GM12878 (cell line): ENCODE data around the gene LYL1. TPM values are rescaled to one million over a fixed set of nuclear protein-coding genes. Genes with fewer than 3 reads are reported as not detected.

Experiments used
- ATAC-seq: fragments of 200-7000 bp; cut with Tn5 transposase; 3 replicates; pipeline ENCODE4 v1.9.1; 2020; ENCODE audit warnings: mild to moderate bottlenecking, moderate library complexity
- BruUV-seq: library from RNA; stranded (reverse); fragments of 400-500 nt; replicated peaks from 2 replicates; lab custom pipeline; 2021; lab: Mats Ljungman, UMichigan
- CTCF ChIA-PET: fragments of 300-600 bp; sonication (Branson Sonifier 250); formaldehyde crosslinking; extraction: SDS; loops from one replicate; lab custom pipeline; 2021; ENCODE audit warnings: inconsistent platforms; lab: Yijun Ruan, JAX
- POLR2A ChIA-PET: fragments of 350-600 bp; formaldehyde crosslinking; extraction: SDS; loops from one replicate; lab custom pipeline; 2021; ENCODE audit warnings: inconsistent platforms; lab: Charles Lee
- RAD21 ChIA-PET: fragments of 300-600 bp; sonication (Branson Sonifier 250); formaldehyde crosslinking; loops from one replicate; lab custom pipeline; 2023; ENCODE audit warnings: antibody characterized with exemption; ENCODE audit not compliant: unreplicated experiment; lab: Charles Lee
- SMC1A ChIA-PET: fragments of 300-600 bp; sonication (Branson Sonifier 250); formaldehyde crosslinking; loops from one replicate; lab custom pipeline; 2023; ENCODE audit not compliant: unreplicated experiment, uncharacterized antibody; lab: Charles Lee
- DNase-seq: peaks from one replicate; pipeline ENCODE4 v3.0.0-alpha.2; 2011; ENCODE audit warnings: low read depth, low spot score
- FAIRE-seq: peaks from 3 replicates; lab custom pipeline; 2011; peaks lifted over from hg19 to GRCh38; lab: Jason Lieb, UNC
- H2AFZ ChIP-seq: 2 replicates; pipeline ENCODE4 v1.6.0; 2011; ENCODE audit warnings: low read depth, low read length, control low read depth; ENCODE audit not compliant: control insufficient read depth
- H3K27ac ChIP-seq: 2 replicates; pipeline ENCODE4 v1.5.1; 2011; ENCODE audit warnings: control low read depth; ENCODE audit not compliant: control insufficient read depth, insufficient read depth
- H3K27me3 ChIP-seq, 2 experiments: replicated peaks in 1 of 2; 2 replicates each; pipeline versions ENCODE4 v1.6.0 to v1.6.1; 2011; ENCODE audit warnings: low read length in 1 of 2; ENCODE audit not compliant: control insufficient read depth in 2 of 2, insufficient read depth in 2 of 2
- H3K36me3 ChIP-seq, 2 experiments: 2 replicates each; pipeline ENCODE4 v1.5.1; 2011; ENCODE audit warnings: low read length in 1 of 2; ENCODE audit not compliant: control insufficient read depth in 2 of 2, insufficient read depth in 2 of 2
- H3K4me1 ChIP-seq: 2 replicates; pipeline ENCODE4 v1.6.1; 2011; ENCODE audit warnings: mild to moderate bottlenecking, low read length, moderate library complexity, mixed read lengths; ENCODE audit not compliant: control insufficient read depth, insufficient read depth
- H3K4me2 ChIP-seq: 2 replicates; pipeline ENCODE4 v1.6.0; 2011; ENCODE audit warnings: control low read depth; ENCODE audit not compliant: control insufficient read depth, insufficient read depth
- H3K4me3 ChIP-seq: fragments of 200-600 bp; sonication (generic); 2 replicates; pipeline ENCODE4 v1.5.1; 2016
- H3K79me2 ChIP-seq: 2 replicates; pipeline ENCODE4 v1.6.0; 2011; ENCODE audit warnings: low read length; ENCODE audit not compliant: control insufficient read depth, insufficient read depth
- H3K9ac ChIP-seq: 2 replicates; pipeline ENCODE4 v1.8.0; 2011; ENCODE audit warnings: low read length, control low read depth, mixed read lengths; ENCODE audit not compliant: control insufficient read depth, insufficient read depth
- H3K9me3 ChIP-seq: replicated peaks from 3 replicates; pipeline ENCODE4 v1.5.1; 2011; ENCODE audit warnings: mild to moderate bottlenecking, low read length; ENCODE audit not compliant: control insufficient read depth, insufficient read depth
- H4K20me1 ChIP-seq: 2 replicates; pipeline ENCODE4 v1.6.0; 2011; ENCODE audit not compliant: control insufficient read depth, insufficient read depth
- BHLHE40 ChIP-seq, 2 experiments: fragments of 450-650 bp in 1 of 2; IDR thresholded peaks; 2 replicates each; pipeline ENCODE4 v1.6.1; 2011 to 2017; ENCODE audit warnings: low read depth in 2 of 2, borderline replicate concordance in 1 of 2, improper control_type of control experiment in 1 of 2, low read length in 1 of 2, mild to moderate bottlenecking in 1 of 2
- CHD2 ChIP-seq: IDR thresholded peaks from 2 replicates; pipeline ENCODE4 v1.6.1; 2011; ENCODE audit warnings: low read depth, low read length, improper control_type of control experiment, borderline replicate concordance
- MEF2A ChIP-seq: IDR thresholded peaks from 2 replicates; pipeline ENCODE4 v1.6.1; 2011; ENCODE audit warnings: low read depth, mild to moderate bottlenecking, low read length, moderate library complexity; ENCODE audit not compliant: insufficient read depth
- RAD51 ChIP-seq: fragments of 450-650 bp; IDR thresholded peaks from 2 replicates; pipeline ENCODE4 v1.6.1; 2016; ENCODE audit warnings: moderate library complexity, mild to moderate bottlenecking, inconsistent platforms
- STAT3 ChIP-seq: IDR thresholded peaks from 2 replicates; pipeline ENCODE4 v1.6.1; 2011; ENCODE audit warnings: low read depth, low read length, improper control_type of control experiment
- TARDBP ChIP-seq: IDR thresholded peaks from 2 replicates; pipeline ENCODE4 v1.6.1; 2016; ENCODE audit warnings: borderline replicate concordance
- YY1 ChIP-seq: IDR thresholded peaks from 2 replicates; pipeline ENCODE4 v1.6.1; 2011; ENCODE audit warnings: low read depth, mild to moderate bottlenecking, low read length
- ZNF622 ChIP-seq: fragments of 450-650 bp; IDR thresholded peaks from 2 replicates; pipeline ENCODE4 v1.6.1; 2017; ENCODE audit warnings: mild to moderate bottlenecking, inconsistent platforms
- WGBS: methylation state at CpG from one replicate; pipeline ENCODE4 v1.1.6; 2016; ENCODE audit warnings: low lambda C conversion rate; ENCODE audit not compliant: insufficient replicate concordance, insufficient coverage; ENCODE audit errors: missing lambda C conversion rate; 5-methylcytosine and 5-hydroxymethylcytosine counted together
- in situ Hi-C: fragments of 300-500 bp; cut with MboI; formaldehyde crosslinking; loops from 9 replicates; pipeline ENCODE4 v1.14.3; 2018; ENCODE audit warnings: mixed read lengths
- intact Hi-C: fragments of 100-400 bp; cut with micrococcal nuclease; formaldehyde crosslinking; loops from one replicate; pipeline ENCODE4 v1.14.2; 2022; ENCODE audit not compliant: unreplicated experiment
- polyA plus RNA-seq, 11 experiments: library from polyadenylated mRNA; depleted of rRNA in 4 of 11; unstranded in 6 of 11; stranded (reverse) in 5 of 11; fragments of >200 nt; fragmentation: Nextera tagmentation in 4 of 11; fragmentation: Illumina TruSeq in 1 of 11; extraction: Ambion mirVana in 4 of 11; extraction: Trizol in 1 of 11; gene quantifications; 1 replicate in 1 of 11; 2 replicates in 10 of 11; pipeline versions ENCODE4 v1.2.1 to v1.2.3, GENCODE V29; 2011 to 2016; ENCODE audit warnings: inconsistent platforms in 2 of 11, missing spikeins in 2 of 11, low read depth in 1 of 11
- total RNA-seq, 4 experiments: library from RNA; depleted of rRNA in 3 of 4; stranded (reverse); fragments of >200 nt in 3 of 4; fragmentation: Illumina TruSeq in 1 of 4; extraction: Trizol in 1 of 4; gene quantifications; 2 replicates each; pipeline versions ENCODE4 v1.2.1 to v1.2.3, GENCODE V29; 2013 to 2021
- TF ChIP-seq, protein P1 (sequence below): IDR thresholded peaks from 2 replicates; pipeline ENCODE4 v1.6.1; 2012; ENCODE audit warnings: low read length, inconsistent platforms
- TF ChIP-seq, protein P2 (sequence below): fragments of 450-650 bp; IDR thresholded peaks from 2 replicates; pipeline ENCODE4 v1.6.1; 2017; ENCODE audit warnings: antibody characterized with exemption, mild to moderate bottlenecking, moderate library complexity

The LYL1 gene
- total and polyA plus RNA-seq, 10 of the 15 experiments (the other 5 are each of a cell fraction or from before 2014, with no cell fraction given), result 0.10 to 34.8 (median 4.4) TPM

DNA sequence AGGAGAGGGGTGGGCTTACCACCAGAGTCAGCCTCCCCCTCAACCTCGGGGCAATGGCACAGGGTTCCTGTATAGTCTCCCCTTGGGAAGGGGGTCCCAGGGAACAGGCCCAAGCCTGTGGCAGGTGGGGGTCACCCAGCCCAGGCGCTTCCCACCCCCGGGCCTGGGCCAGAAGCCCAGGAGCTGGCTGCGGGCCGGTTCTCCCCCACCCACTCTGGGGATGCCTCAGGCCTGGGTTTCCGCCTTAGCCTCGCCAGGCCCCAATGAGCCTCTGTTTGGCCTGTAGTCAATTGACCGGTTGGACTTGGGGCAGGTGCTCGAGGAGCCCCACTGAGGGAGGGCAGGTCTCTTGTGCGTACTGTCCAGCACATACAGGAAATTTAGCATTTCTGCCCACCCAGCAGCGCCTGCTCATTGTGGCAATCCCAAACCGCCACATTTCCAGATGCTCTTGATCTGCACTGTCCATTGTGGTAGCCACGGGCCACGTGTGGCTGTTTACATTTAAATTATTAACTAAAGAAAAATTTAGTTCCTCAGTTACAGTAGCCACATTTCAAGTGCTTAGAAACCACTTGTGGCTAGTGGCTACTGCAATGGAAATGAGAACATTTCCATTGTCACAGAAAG is 9.9 kb downstream of the LYL1 start:
- H3K27me3 ChIP-seq, result peaks cover 0 to 5% of the 10 kb centered on the region in 2 experiments; a peak in 2 of 4 replicates
- in situ Hi-C loops (loop anchor here (5.0 to 10.0 kb wide), 2 partner anchors 115 to 208 kb away; partner anchors contain the start of genes DNASE2 and KLF1), intact Hi-C loops (loop anchor here (2.0 to 10.0 kb wide), 2 partner anchors 58 to 114 kb away; no protein-coding TSS in a partner anchor)
- ChIA-PET CTCF (interaction anchor here (0.7 to 8.0 kb wide), 9 partner anchors 12 to 202 kb away, joined by 4 to 145 read pairs (median 13); partner anchors contain the start of gene GCDH), POLR2A (interaction anchor here (0.5 kb wide), 1 partner anchor 69 kb away, joined by 4 read pairs; no protein-coding TSS in a partner anchor), SMC1A (interaction anchor here (0.9 to 4.3 kb wide), 4 partner anchors 19 to 128 kb away, joined by 3 to 48 read pairs (median 14); no protein-coding TSS in a partner anchor), RAD21 (interaction anchor here (4.5 to 5.3 kb wide), 2 partner anchors 32 to 115 kb away, joined by 41 to 81 read pairs; no protein-coding TSS in a partner anchor)
- H3K4me2 ChIP-seq, result no peak overlapping the region
- ATAC-seq (no peak), FAIRE-seq (no peak), DNase-seq (no peak)
- no peaks in the 10 kb centered on the region for H3K36me3 ChIP-seq
- no peak overlapping the region for H3K4me3 ChIP-seq
- H3K27ac ChIP-seq, result no peak overlapping the region
- H3K9me3 ChIP-seq, result no peaks in the 10 kb centered on the region
- no peaks in the 10 kb centered on the region for H4K20me1 ChIP-seq
- no peaks in the 10 kb centered on the region for H3K79me2 ChIP-seq
- no TSS peak for BruUV-seq
- no peak overlapping the region for H3K9ac ChIP-seq
- H2AFZ ChIP-seq, result no peak overlapping the region
- TF ChIP-seq BHLHE40 (IDR thresholded peaks at IDR 0.05; ENCODE audit: borderline replicate concordance in 1 of 2, low read depth in 2 of 2, low read length in 1 of 2) (peak in 1 of 2 experiments; percentile 22; a peak in 1 of 4 replicates), RAD51 (peak; percentile 38; the same call in 1 of the 2 replicates), TARDBP (no peak), ZNF622 (no peak)
- peaks cover 17% of the 10 kb centered on the region for H3K4me1 ChIP-seq
- WGBS, result 38% methylated on average over 14 of the region's 14 CpGs

DNA sequence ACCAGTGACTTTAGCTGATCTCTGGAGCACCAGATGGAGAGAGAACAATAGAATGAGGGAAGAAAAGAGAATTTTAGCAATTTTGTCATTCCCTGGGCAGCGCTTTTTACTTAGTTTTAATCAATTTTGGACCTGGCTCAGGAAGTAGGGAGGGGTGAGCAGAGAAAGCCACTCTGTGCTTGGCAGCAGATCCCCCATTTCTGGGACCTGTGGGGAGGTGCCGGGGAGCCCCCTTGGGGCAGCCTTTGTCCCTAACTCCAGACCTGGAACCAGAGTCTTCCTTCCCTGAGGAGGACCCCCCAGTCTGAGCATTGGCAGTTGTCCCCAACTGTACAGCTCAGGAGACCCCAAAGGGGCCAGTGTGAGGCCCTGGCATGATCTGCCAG is 10.5 kb downstream of the LYL1 start:
- Histone ChIP-seq H3K4me2 (no peak overlapping the region), H3K36me3 (no peaks in the 10 kb centered on the region), H3K9ac (no peak overlapping the region), H3K27me3 (peaks cover 0 to 5% of the 10 kb centered on the region in 2 experiments; a peak in 2 of 4 replicates), H3K4me3 (no peak overlapping the region), H3K9me3 (no peaks in the 10 kb centered on the region), H4K20me1 (no peaks in the 10 kb centered on the region), H3K79me2 (no peaks in the 10 kb centered on the region), H2AFZ (no peak overlapping the region), H3K4me1 (peaks cover 17% of the 10 kb centered on the region), H3K27ac (no peak overlapping the region)
- WGBS, result 0% methylated on average over 2 of the region's 2 CpGs
- SMC1A ChIA-PET, result interaction anchor here (2.0 kb wide), 1 partner anchor 115 kb away, joined by 7 read pairs; no protein-coding TSS in a partner anchor
- DNase-seq (no peak), FAIRE-seq (no peak), ATAC-seq (no peak)
- intact Hi-C loops, result loop anchor here (2.0 to 10.0 kb wide), 2 partner anchors 57 to 113 kb away; no protein-coding TSS in a partner anchor
- RAD21 ChIA-PET, result interaction anchor here (1.1 to 5.3 kb wide), 2 partner anchors 32 to 115 kb away, joined by 4 to 41 read pairs; no protein-coding TSS in a partner anchor
- POLR2A ChIA-PET, result no interaction called here
- BruUV-seq, result no TSS peak
- CTCF ChIA-PET, result interaction anchor here (0.6 to 8.0 kb wide), 3 partner anchors 13 to 116 kb away, joined by 3 to 145 read pairs (median 39); no protein-coding TSS in a partner anchor
- in situ Hi-C loops, result loop anchor here (5.0 to 10.0 kb wide), 2 partner anchors 115 to 207 kb away; partner anchors contain the start of genes DNASE2 and KLF1
- TF ChIP-seq MEF2A (no peak), STAT3 (no peak), YY1 (no peak), CHD2 (no peak)
- TF ChIP-seq, protein P1, sequence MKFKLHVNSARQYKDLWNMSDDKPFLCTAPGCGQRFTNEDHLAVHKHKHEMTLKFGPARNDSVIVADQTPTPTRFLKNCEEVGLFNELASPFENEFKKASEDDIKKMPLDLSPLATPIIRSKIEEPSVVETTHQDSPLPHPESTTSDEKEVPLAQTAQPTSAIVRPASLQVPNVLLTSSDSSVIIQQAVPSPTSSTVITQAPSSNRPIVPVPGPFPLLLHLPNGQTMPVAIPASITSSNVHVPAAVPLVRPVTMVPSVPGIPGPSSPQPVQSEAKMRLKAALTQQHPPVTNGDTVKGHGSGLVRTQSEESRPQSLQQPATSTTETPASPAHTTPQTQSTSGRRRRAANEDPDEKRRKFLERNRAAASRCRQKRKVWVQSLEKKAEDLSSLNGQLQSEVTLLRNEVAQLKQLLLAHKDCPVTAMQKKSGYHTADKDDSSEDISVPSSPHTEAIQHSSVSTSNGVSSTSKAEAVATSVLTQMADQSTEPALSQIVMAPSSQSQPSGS, result no peak
- TF ChIP-seq, protein P2, sequence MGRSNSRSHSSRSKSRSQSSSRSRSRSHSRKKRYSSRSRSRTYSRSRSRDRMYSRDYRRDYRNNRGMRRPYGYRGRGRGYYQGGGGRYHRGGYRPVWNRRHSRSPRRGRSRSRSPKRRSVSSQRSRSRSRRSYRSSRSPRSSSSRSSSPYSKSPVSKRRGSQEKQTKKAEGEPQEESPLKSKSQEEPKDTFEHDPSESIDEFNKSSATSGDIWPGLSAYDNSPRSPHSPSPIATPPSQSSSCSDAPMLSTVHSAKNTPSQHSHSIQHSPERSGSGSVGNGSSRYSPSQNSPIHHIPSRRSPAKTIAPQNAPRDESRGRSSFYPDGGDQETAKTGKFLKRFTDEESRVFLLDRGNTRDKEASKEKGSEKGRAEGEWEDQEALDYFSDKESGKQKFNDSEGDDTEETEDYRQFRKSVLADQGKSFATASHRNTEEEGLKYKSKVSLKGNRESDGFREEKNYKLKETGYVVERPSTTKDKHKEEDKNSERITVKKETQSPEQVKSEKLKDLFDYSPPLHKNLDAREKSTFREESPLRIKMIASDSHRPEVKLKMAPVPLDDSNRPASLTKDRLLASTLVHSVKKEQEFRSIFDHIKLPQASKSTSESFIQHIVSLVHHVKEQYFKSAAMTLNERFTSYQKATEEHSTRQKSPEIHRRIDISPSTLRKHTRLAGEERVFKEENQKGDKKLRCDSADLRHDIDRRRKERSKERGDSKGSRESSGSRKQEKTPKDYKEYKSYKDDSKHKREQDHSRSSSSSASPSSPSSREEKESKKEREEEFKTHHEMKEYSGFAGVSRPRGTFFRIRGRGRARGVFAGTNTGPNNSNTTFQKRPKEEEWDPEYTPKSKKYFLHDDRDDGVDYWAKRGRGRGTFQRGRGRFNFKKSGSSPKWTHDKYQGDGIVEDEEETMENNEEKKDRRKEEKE, result no peak
